Neural progenitor cell (in vitro differentiated cells): ENCODE data around the gene CANT1.

ENCODE experiments used
- CTCF ChIP-seq: fragments of 200-600 bp; sonication (generic); IDR thresholded peaks from 2 replicates; pipeline ENCODE4 v1.5.1; 2017; ENCODE audit warnings: antibody characterized with exemption, mild to moderate bottlenecking
- EZH2phosphoT487 ChIP-seq: fragments of 200-600 bp; sonication (generic); IDR thresholded peaks from 2 replicates; pipeline ENCODE4 v1.6.1; 2017; ENCODE audit warnings: antibody characterized with exemption

GRCh38 chr17:78956254-78956653, 53.3 kb downstream of the CANT1 start:
- TF ChIP-seq CTCF (no peak), EZH2phosphoT487 (no peak)
